ENCODE data around the gene PHIP.
A peak's percentile ranks its signal among the peaks of the same experiment; 100 is the strongest.
"Not testable (repeated sequence)": the region's sequence is repeated elsewhere in the genome, so short reads cannot be mapped to it uniquely, and the experiment has no call there.

PHIP gene

DNA sequence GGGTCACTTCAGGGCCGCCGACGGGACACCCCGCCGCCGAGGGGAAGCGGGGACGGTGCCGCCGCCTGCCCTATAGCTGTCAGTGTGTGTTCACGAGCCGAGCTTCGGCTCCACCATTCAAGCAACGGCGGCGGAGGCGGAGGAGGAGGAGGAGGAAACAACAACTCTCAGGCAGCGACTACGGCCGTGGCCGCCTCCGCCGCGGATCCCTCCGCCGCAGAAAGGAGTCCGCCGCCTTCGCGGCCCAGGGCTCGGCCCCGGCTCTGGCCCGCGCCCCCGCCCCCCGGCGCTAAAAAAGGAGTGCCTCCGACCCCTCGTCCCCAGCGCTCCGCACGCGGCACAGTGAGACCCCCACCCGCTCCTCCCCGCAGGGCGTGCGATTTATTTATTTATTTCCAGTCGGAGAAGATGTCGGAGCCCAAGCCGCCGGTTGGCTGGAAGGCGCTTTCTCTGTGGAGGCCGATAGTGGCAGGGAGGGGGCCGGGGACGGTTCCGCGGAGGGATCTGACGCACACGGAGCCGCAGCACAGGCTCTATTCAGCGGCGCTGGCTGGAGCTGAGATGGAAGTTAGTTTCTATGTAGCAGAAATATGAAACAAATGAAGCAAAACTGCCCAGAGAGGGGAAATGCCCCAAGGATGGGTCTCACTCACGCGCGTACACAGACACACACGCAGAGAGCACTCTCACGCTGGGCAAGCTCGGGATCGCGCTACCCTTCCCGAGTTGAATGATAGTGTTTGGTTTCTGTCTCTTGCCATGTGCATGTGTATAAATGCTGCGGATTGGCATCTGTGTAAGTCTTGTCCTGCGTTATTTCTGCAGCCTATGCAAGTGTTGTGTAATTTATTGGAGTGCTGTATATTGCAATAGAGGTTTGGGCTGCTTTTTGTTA is at the start of gene PHIP:
TSS of gene PHIP (minus strand) at position 180 of the 895 bp plus-strand sequence. CDS start 186 bp downstream, outside the sequence.
- DNase-seq, result peak; percentile 63

DNA sequence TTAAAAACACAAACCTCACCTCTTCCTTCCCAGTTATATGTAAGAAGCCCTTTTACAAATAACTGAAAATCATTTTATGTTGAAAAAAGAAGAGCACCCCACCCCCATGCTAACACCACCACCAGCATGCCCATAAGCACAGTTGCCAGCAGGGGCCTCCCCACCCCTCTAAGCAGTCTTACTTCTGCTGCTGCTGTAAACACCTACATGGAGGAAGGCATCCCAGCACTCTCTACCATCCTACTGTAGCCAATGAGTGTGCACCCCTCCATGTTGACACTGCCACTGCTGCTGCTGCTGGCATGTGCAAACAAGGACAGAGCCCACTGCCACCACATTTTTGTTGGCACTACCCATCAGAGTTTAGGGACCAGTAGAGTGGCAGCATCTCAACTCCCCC is 49.6 kb upstream of the PHIP start:
- no peak for DNase-seq

DNA sequence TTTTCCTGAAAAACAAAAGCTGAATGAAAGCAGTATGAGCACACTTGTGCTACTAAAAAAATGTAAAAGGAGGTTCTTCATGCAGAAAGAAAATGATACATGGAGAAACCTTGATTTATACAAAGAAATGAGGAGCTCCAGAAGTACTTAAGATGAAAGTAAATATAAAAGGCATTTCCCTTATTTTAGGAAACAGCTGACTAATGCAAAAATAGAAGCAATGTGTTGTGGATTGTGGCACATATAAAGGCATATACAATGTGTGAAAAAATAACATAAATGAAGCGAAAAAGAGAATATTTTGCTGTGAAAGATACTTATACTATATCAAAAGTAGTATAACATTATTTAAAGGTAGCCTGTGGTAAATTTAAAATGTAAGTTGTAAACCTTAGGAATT is 41.2 kb upstream of the PHIP start:
- DNase-seq, result no peak

- DNase-seq, result no peak
Observed at GRCh38 chr6:79117752-79118151, 39.7 kb upstream of the PHIP start.

GRCh38 chr6:79115553-79116182 is 37.6 kb upstream of the PHIP start:
- no peak for DNase-seq

DNA sequence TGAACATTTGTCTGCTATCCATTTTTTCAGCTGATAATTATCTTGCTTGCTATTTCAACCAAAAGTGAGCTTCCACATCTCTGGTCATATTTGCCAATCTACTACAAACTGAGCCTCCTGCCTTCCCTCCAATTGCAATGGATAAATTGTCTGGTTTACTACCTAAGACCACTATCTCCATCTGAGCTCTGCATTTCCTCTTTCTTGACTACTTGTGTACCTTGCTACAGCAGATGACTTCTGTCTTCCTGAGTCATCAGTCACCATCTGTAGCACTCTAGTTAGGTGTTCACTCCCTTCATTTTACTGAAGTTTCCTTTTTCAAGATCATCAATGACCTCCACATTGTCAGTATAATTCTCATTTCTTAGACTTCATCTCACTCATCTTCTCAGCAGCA is 33.5 kb upstream of the PHIP start:
- no peak for DNase-seq

DNA sequence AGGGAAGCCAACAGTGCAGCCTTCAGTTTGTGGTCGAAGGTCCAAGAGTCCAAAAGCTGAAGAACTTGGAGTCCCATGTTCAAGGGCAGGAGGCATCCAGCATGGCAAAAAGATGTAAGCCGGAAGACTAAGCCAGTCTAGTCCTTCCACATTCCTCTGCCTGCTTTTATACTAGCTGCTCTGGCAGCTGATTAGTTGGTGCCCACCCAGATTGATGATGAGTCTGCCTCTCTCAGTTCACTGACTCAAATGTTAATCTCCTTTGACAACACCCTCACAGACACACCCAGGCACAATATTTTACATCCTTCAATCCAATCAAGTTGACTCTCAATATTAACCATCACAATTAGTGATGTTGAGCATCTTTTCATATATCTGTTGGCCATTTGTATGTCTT is 23.1 kb upstream of the PHIP start:
- no peak for DNase-seq

DNA sequence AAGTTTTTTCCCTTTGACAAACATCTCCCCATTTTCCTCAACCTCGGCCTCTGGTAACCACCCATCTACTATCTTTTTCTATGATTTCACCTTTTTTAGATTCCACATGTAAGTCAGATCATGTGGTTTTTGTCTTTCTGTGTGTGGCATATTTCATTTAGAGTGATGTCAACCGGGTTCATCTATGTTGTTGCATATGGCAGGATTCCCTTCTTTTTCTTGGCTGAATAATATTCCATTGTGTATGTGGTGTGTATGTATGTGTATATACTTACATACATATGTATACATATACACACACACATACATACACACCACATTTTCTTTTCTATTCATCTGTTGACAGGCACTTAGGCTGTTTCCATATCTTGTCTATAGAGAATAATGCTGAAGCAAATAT is 22.2 kb upstream of the PHIP start:
- no peak for DNase-seq

GRCh38 chr6:79094938-79095337 is 16.9 kb upstream of the PHIP start:
- no peak for DNase-seq

GRCh38 chr6:79091801-79092200 is 13.7 kb upstream of the PHIP start:
- not testable (repeated sequence) for DNase-seq

DNA sequence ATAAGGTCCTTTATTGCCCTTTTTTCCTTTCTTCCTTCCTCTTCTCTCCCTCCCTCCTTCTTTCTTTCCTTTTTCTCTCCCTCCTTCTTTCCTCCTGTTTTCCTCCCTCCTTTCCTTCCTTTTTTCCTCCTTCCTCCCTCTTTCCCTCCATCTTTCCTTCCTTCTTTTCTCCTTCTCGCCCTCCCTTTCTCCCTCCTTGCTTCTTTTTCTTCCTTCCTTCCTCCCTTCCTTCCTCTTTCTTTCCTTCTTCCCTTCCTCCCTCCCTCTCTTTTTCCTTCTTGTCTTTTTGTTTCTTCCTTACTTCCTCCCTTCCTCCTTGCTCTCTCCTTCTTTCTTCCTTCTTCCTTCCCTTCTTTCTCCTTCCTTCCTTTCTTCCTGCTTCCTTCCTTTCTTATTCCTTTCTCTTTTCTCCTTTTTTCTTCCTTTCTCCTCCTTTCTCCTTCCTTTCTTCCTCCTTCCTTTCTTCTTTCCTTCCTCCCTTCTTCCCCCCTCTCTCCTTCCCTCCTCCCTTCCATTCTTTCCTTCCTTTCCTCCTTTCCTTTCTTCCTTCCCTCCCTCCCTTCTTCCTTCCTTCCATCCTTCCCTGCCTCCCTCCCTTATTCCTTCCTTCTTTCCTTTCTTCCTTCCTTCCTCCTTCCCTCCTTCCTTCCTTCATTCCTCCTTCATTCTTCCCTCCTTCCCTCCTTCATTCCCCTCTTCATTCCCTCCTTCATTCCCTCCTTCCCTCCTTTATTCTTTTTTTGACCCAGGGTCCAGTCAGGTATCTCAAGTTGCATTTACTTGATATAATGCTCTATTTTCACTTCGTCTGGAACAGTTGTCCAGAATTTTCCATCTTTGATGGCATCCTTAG is 11.7 kb upstream of the PHIP start:
- DNase-seq, result no peak

- DNase-seq, result no peak
Observed at GRCh38 chr6:79084693-79085092, 6.6 kb upstream of the PHIP start.

DNA sequence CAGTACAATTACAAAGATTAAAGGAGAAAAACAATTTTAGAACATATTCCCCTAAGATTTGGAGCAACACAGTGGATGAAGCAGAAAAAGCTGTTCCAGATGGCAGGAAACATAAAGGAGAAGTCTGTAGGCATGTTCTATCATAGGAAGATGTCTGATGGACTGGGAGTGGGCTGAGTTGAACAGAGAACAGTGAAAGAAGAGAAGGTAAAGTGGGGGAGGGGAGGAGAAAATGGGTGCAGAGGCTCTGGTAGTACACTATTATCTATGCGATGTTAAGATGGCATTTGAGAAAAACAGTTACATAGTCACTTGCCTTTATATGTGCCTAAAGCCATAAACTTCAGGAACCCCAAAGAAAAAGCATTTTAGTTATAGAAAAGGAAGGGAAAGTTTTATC is 4.2 kb upstream of the PHIP start:
- no peak for DNase-seq

DNA sequence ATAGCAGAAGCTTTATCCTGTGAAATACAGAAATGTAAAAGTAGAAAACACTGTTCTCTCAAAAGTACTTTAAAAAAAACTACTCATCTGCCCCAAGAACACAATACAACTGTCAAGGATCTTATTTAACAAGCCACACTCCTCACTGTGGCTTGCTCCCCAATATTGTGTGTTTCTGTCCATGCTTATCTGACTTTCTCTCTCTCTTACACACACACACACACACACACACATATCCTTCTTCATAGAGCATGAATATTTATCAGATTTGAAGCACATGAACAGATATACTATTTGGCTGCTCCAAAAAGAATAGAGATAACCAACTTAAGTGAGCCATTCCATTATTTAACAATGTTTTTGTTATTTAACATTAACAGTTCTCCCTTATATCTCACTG is 3.6 kb upstream of the PHIP start:
- no peak for DNase-seq

DNA sequence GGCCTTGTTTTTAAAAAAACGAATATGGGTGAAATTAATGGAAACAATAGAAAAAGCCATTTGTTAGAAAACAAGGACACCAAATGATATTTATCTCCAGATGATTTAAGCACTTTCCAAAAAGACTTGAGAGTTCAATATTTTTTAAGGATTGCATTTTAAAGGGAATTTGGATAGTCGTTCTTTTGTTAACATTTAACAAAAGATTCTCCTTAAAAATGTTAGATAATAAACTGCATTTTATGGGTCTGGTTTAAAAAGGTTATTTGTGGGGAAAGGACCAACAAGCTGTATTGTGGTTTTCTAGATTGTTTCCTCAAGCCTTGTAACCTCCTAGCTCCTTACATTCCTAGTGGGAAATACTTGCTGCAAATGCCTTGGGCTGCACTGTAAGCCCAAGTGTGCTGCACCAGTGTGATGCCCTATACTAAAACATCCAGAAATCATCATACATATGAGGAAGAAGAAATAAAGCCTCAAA is 1.5 kb upstream of the PHIP start:
- no peak for DNase-seq

- DNase-seq, result no peak
Observed at GRCh38 chr6:79077715-79078074, 359 bp downstream of the PHIP start.

- DNase-seq, result peak; percentile 17
Observed at GRCh38 chr6:79076782-79077641, 1.0 kb downstream of the PHIP start.

GRCh38 chr6:79076160-79076559 is 1.9 kb downstream of the PHIP start:
- DNase-seq, result no peak

DNA sequence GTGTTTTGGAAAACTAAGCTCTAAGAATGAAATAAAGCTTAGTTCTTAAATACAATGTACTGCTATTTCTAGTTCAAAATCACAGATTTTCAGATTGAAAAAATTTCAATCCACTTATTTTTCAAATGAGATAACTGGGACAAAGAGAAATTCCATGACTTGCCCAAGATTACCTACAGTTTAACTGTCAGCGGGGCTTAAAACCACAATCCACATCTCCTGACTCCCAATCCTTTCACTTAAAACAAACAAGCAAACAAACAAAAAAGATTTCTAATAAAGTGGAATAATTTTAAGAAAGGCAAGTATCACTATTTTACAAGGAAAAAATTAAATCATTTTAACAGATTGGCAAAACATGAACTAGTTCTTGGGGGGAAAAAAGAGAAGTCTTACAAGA is 4.2 kb downstream of the PHIP start:
- no peak for DNase-seq

GRCh38 chr6:79072640-79073181 is 5.3 kb downstream of the PHIP start:
- no peak for DNase-seq

DNA sequence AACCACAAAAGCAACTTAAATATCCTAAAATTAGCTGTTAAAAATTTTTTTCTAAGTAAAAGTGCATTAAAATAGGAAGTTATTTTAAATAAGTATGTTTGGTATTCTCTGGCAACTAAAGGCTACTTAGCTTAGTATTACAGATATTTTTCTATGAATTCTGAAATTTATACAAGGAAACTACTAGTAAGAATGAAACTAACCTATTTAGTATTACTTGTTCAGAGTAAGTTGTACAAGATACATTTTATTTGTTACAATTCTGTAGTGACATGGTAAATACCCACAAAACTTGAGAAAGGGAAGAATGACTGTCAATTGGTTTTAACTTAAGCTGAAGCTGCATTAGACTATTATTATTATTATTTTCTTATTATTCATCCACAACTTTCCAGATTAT is 6.5 kb downstream of the PHIP start:
- no peak for DNase-seq

DNA sequence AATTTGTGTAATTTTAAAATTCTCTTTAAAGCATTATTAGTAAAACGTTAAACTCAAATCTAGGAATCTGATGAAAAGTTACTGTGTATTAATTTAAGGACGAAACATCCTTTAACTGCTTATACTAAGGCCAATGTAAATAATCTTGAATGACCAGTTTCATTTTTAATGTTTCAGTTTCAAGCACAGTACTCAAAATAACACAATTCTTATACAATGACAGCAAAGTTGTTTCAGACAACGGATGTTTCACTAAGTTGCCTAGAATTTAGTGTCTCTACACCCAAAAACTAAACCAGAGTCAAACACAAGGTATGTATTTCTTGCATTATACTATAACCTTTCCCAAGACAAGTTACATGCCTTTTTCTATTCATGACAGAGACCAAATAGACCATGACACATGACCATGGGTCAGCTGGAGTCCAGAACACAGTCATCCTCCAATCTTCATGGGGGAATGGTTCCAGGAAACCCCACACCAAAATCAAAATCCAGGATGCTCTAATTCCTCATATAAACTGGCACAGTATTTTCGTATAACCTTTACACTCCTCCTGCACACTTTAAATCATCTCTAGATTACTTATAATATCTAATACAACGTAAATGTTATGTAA is 7.7 kb downstream of the PHIP start:
- no peak for DNase-seq
